ENCODE measurements around the gene NOL12.
"Not testable (repeated sequence)": the region's sequence is repeated elsewhere in the genome, so short reads cannot be mapped to it uniquely, and the experiment has no call there.

The NOL12 gene

GRCh38 chr22:37716708-37717107 is 30.6 kb downstream of the NOL12 start:
- no peak for DNase-seq

GRCh38 chr22:37717235-37717634 is 31.1 kb downstream of the NOL12 start:
- DNase-seq, result not testable (repeated sequence)

- not testable (repeated sequence) for DNase-seq
These were observed 31.7 kb downstream of the NOL12 start for GRCh38 chr22:37717746-37718305.

GRCh38 chr22:37725551-37726240 is 39.6 kb downstream of the NOL12 start:
- DNase-seq, result no peak

GRCh38 chr22:37726241-37726887 is 40.2 kb downstream of the NOL12 start:
- no peak for DNase-seq

- DNase-seq, result no peak
These were observed 42.5 kb downstream of the NOL12 start for GRCh38 chr22:37728620-37729019.

GRCh38 chr22:37731804-37732471 is 45.8 kb downstream of the NOL12 start:
- DNase-seq, result no peak

- DNase-seq, result no peak
These were observed 46.8 kb downstream of the NOL12 start for GRCh38 chr22:37732699-37733607.

GRCh38 chr22:37733625-37734401 is 47.7 kb downstream of the NOL12 start:
- no peak for DNase-seq

GRCh38 chr22:37734402-37734700 is 48.2 kb downstream of the NOL12 start:
- DNase-seq, result no peak

- no peak for DNase-seq
These were observed 48.9 kb downstream of the NOL12 start for GRCh38 chr22:37734964-37735451.

GRCh38 chr22:37739035-37739434 is 52.9 kb downstream of the NOL12 start:
- no peak for DNase-seq

- no peak for DNase-seq
These were observed 53.5 kb downstream of the NOL12 start for GRCh38 chr22:37739611-37740049.

- no peak for DNase-seq
These were observed 54.5 kb downstream of the NOL12 start for GRCh38 chr22:37740455-37741311.

GRCh38 chr22:37741312-37741795 is 55.2 kb downstream of the NOL12 start:
- DNase-seq, result no peak

GRCh38 chr22:37742376-37743171 is 56.4 kb downstream of the NOL12 start:
- DNase-seq, result no peak

Data from activated effector memory CD4-positive, alpha-beta T cell treated with anti-CD3 and anti-CD28 coated beads, Interleukin-2, amount 50 U/mL, for 16 hours (primary cell).